Motor neuron (in vitro differentiated cells): Measurements from ENCODE around the gene WDFY1. TPM values are rescaled to one million over a fixed set of nuclear protein-coding genes. Genes with fewer than 3 reads are reported as not detected.

Source experiments
- ATAC-seq, 8 experiments: fragments of 200-7000 bp; cut with Tn5 transposase; replicated peaks in 6 of 8; 2 replicates each; pipeline ENCODE4 v1.8.0; 2021; ENCODE audit warnings: mild to moderate bottlenecking in 8 of 8, moderate library complexity in 8 of 8
- H3K27ac ChIP-seq, 2 donors: fragments of 250-450 bp; sonication (Bioruptor Pico); 2 replicates each; pipeline ENCODE4 v1.9.0; 2021; ENCODE audit warnings: antibody characterized with exemption in 2 of 2, mild to moderate bottlenecking in 2 of 2, moderate library complexity in 1 of 2
- H3K4me1 ChIP-seq, 2 donors: fragments of 250-450 bp; sonication (Bioruptor Pico); replicated peaks in 1 of 2; 2 replicates each; pipeline ENCODE4 v1.6.1; 2021; ENCODE audit warnings: antibody characterized with exemption in 2 of 2, mild to moderate bottlenecking in 2 of 2, moderate library complexity in 1 of 2
- H3K4me3 ChIP-seq, 5 donors: fragments of 250-450 bp; sonication (Bioruptor Pico); 2 replicates each; pipeline ENCODE4 v1.9.0; 2021; ENCODE audit warnings: antibody characterized with exemption in 5 of 5, mild to moderate bottlenecking in 5 of 5, moderate library complexity in 4 of 5
- WGBS, 10 experiments: fragments of 450-650 bp; shearing (Covaris generic); methylation state at CpG; one replicate each; pipeline ENCODE4 v1.0.0; 2022; 5-methylcytosine and 5-hydroxymethylcytosine counted together
- in situ Hi-C, 9 experiments: fragments of 400-800 bp; cut with MboI; loops; one replicate each; pipeline ENCODE4 v1.15.0; 2021; ENCODE audit warnings: low sequenced_read_pairs in 9 of 9, low pct_unique_long_range_greater_than_20kb in 2 of 9; ENCODE audit not compliant: unreplicated experiment in 9 of 9
- total RNA-seq, 8 experiments: library from RNA; unstranded; fragments of 300-600 nt; gene quantifications; 2 replicates each; pipeline versions ENCODE4 v1.2.3 to v1.2.4, GENCODE V29; 2022

WDFY1 gene, protein sequence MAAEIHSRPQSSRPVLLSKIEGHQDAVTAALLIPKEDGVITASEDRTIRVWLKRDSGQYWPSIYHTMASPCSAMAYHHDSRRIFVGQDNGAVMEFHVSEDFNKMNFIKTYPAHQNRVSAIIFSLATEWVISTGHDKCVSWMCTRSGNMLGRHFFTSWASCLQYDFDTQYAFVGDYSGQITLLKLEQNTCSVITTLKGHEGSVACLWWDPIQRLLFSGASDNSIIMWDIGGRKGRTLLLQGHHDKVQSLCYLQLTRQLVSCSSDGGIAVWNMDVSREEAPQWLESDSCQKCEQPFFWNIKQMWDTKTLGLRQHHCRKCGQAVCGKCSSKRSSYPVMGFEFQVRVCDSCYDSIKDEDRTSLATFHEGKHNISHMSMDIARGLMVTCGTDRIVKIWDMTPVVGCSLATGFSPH
- 10 to 100 TPM; 24.7 to 46.2 (median 30.0) TPM for total RNA-seq

DNA sequence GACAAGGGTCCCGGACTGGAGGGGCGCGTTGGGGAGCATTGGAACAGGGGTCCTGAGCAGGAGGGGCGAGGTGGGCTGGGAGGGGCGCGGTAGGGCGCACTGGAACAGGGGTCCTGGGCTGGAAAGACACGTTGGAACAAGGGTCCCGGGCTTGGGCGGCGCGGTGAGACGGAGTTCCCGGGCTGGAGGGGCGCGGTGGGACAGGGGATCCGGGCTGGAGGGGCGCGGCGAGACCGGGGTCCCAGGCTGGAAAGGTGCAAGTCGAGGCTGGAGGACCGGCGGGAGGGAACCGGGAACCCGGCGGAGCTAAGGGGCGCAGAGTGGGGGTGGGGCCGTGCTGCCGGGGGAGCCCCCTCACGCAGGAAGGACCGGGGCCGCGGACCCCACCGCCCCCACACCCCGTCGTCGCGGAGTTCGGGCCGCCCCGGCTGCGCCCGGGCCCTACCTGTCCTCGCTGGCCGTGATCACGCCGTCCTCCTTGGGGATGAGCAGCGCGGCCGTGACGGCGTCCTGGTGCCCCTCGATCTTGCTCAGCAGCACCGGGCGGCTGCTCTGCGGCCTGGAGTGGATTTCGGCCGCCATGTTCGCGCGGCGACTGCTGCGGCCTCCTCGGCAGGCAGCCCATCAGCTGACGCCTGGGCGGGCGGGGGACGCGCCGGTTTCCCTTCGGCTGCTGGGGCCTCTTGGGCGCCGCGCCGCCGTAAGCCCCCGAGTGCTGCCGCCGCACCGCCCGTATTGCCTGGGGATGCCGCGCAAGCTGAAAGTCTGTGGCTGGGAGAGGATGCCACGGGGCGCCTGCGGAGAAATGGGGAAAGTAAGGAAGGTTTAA, at the start of gene WDFY1:
Gene WDFY1, minus strand, starts transcription at position 633 of the 829 bp plus-strand sequence. Its CDS starts 51 bp downstream, at position 582.
- Histone ChIP-seq H3K27ac (peak within 1 kb of the TSS; percentile 73 to 80), H3K4me3 (peak within 1 kb of the TSS; percentile 71 to 96 (median 88)), H3K4me1 (peaks cover 6 to 7% of the 10 kb centered on the region in 2 donors)
- in situ Hi-C loops, result no loop called here
- ATAC-seq, result peak; percentile 88 to 98 (median 96)
- 0 to 1% (median 0%) methylated on average over 1 to 27 of the region's 87 CpGs; no CpG with 5 or more reads in 5 of the 10 experiments for WGBS, 10 experiments

DNA sequence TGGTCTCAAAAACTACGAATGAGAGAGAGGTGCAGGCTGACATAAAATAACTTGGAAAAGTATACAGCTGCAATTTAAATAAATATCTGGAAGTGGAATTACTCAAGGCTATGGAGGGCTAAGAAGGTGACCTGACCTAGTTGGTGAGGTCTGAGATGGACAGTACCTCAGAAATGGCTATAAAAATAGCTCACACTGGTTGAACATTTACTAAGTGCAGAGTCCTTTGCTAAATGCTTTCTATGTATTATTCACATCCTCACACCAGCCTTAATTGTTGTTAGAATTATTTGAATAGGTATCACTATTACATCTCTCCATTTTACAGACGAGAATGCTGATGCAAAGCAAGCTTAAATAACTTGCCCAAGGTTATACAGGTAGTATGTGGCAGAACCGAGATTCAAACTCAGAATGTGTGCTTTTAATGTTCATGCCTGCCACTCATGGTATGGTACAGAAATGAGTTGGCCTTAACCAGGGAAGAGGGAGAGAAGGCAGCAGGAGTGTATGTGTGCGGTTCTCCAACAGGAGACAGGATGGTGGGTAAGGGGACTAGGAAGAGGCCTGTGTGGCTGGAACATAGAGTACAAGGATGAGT, 49.5 kb upstream of the WDFY1 start:
- Histone ChIP-seq H3K4me3 (no peak overlapping the region), H3K4me1 (peaks cover 2 to 13% of the 10 kb centered on the region in 2 donors), H3K27ac (no peak overlapping the region)
- 82 to 100% (median 87%) methylated on average over 1 to 3 of the region's 4 CpGs; no CpG with 5 or more reads in 3 of the 10 experiments for WGBS, 10 experiments
- ATAC-seq, result no peak
- in situ Hi-C loops, result loop anchor here (10.0 to 25.0 kb wide), 3 partner anchors 268 to 293 kb away; no protein-coding TSS in a partner anchor

DNA sequence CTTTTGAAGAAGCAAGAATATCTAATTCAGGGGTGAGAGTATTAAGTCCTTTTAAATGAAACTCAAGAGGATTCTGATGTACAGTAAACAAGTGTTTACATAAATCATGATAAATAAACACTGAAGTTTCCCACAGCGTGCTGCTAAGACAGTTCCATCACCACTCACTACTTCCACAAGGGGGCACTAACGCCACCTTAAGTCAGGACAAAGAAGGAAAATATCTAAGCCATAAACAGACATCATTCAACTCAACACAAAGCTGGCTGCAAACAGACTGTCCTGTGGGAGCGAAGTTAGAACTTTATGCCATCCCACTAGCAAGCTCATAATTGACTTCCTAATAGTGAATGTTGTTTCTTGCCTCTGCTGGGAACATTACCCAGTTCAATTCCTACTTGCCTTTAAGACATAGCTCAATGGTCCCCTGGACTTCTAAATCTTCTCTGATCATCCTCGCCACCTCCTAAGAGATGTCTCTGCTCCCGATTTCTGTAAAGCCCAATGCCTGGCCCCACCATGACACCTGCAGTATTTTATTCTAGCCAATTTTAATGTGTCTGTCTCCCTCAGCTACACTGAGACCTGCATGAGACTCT, 48.6 kb upstream of the WDFY1 start:
- H3K4me3 ChIP-seq, result no peak overlapping the region
- in situ Hi-C loops, result loop anchor here (10.0 to 25.0 kb wide), 3 partner anchors 269 to 294 kb away; no protein-coding TSS in a partner anchor
- H3K4me1 ChIP-seq, result peaks cover 2 to 13% of the 10 kb centered on the region in 2 donors
- peak; percentile 62 to 93 (median 83) for ATAC-seq
- 0 to 50% (median 27%) methylated on average over 1 to 5 of the region's 5 CpGs; no CpG with 5 or more reads in 4 of the 10 experiments for whole genome bisulfite sequencing, 10 experiments
- H3K27ac ChIP-seq, result no peak overlapping the region

DNA sequence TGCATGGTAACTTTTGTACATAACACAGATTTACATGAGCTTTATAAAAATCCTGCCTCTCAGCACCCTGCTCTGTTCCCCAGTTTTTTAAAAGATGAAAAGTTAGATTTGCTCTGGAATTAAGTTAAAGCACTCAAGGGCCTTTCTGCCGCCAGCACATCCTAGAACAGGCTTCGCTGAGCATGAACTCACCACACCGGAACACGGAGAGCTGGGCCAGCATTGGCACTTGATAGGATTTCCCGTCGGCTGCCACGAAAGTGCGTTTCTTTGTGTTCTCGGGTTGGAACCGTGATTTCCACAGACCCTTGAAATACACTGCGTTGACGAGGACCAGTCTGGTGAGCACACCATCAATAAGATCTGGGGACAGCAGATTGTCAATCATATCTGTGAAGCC, 46.5 kb upstream of the WDFY1 start:
- H3K27ac ChIP-seq, result no peak overlapping the region
- H3K4me3 ChIP-seq, result no peak overlapping the region
- ATAC-seq, result peak in 1 of 8 experiments; percentile 83
- in situ Hi-C loops, result loop anchor here (10.0 to 25.0 kb wide), 3 partner anchors 271 to 296 kb away; no protein-coding TSS in a partner anchor
- WGBS, 10 experiments, result 0 to 94% (median 86%) methylated on average over 1 to 10 of the region's 12 CpGs; no CpG with 5 or more reads in 1 of the 10 experiments
- peaks cover 2 to 11% of the 10 kb centered on the region in 2 donors for H3K4me1 ChIP-seq

DNA sequence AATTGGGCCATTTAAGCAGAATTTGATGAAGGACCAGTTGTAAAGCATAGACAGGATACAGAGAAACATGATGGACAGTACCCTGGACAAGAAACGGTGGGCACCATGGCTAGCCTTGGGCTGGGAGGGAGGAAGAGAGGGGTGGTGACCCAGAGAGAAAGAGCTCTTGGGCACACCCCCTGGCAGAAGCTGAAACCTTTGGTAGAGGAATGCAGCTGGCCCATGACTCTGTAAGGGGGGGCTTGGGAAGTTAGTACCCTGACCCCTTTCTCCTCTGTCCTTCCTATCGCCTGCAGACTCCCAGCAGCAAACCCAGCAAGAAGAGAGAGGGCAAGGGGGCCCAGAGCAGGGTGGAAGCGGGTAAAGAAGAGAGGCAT, 44.7 kb upstream of the WDFY1 start:
- in situ Hi-C loops, result loop anchor here (10.0 to 25.0 kb wide), 3 partner anchors 272 to 297 kb away; no protein-coding TSS in a partner anchor
- no peak for ATAC-seq

DNA sequence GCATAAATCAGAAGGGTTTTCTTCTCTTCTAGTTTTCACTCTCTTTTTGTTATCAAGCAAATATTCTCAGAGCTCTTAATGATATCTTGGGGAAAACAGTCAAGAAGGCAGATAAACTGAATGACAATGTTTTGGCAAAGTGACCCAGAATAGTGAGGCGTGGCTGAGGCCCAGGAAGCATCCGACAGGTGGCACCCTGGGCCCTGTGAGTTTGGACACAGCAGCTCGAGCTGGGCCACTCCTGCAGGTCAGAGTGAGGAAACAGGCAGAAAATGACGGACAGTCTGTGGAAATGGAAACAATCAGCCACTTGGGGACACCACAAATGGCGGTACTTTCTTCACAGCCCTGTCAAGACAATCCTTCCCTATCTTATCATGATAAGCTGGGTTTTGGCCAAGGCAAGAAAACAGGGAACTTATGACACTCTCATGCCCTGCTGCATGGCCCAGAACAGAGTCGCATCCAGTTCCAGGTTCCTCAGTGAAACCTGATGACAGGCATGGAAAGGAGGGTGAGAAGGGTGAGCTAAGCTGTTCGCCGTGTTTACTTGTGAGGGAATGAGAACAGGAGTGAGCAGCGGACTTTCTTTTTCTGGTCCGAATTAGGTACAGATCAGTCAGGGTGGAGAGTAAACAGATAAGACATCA, 44.2 kb upstream of the WDFY1 start:
- 79 to 100% (median 95%) methylated on average over 2 to 8 of the region's 10 CpGs; no CpG with 5 or more reads in 1 of the 10 experiments for WGBS, 10 experiments
- H3K4me1 ChIP-seq, result peaks cover 2 to 7% of the 10 kb centered on the region in 2 donors
- in situ Hi-C loops, result loop anchor here in 6 of 9 experiments (25.0 kb wide), 2 partner anchors 273 to 298 kb away; no protein-coding TSS in a partner anchor

More for the DNA sequence above, 44.7 kb upstream of the WDFY1 start:
- no peak overlapping the region for H3K4me3 ChIP-seq
- H3K27ac ChIP-seq, result no peak overlapping the region
- WGBS, 10 experiments, result 50 to 100% (median 80%) methylated on average over 1 to 3 of the region's 3 CpGs; no CpG with 5 or more reads in 3 of the 10 experiments
- H3K4me1 ChIP-seq, result peaks cover 2 to 7% of the 10 kb centered on the region in 2 donors

DNA sequence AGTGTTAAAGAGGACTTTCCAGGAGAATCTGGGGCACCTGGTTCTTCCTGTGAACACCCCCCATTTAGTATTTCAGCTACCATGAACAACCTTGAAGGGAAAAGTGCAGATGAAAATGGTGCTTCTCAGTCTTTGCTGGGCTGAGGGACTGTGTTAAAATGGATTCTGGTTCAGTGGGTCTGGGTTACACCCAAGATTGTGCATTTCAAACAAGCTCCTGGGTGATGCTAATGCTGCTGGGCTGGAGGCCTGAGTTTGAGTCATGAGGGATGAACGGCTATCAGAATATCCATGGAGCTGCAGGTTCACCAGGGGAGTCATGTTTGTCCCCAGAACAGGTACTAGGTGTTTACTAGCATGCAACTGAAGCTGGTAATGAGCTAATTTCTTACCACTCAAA, 36.1 kb upstream of the WDFY1 start:
- in situ Hi-C loops, result loop anchor here in 6 of 9 experiments (25.0 kb wide), 2 partner anchors 281 to 306 kb away; no protein-coding TSS in a partner anchor
- no peak overlapping the region for H3K27ac ChIP-seq
- H3K4me3 ChIP-seq, result no peak overlapping the region
- peak in 3 of 8 experiments; percentile 85 to 93 (median 89) for ATAC-seq
- H3K4me1 ChIP-seq, result no peaks in the 10 kb centered on the region
- WGBS, 10 experiments, result 0 to 89% (median 67%) methylated on average over 1 of the region's 1 CpG; no CpG with 5 or more reads in 5 of the 10 experiments

More for the DNA sequence above, 44.2 kb upstream of the WDFY1 start:
- no peak for ATAC-seq
- Histone ChIP-seq H3K4me3 (no peak overlapping the region), H3K27ac (no peak overlapping the region)

DNA sequence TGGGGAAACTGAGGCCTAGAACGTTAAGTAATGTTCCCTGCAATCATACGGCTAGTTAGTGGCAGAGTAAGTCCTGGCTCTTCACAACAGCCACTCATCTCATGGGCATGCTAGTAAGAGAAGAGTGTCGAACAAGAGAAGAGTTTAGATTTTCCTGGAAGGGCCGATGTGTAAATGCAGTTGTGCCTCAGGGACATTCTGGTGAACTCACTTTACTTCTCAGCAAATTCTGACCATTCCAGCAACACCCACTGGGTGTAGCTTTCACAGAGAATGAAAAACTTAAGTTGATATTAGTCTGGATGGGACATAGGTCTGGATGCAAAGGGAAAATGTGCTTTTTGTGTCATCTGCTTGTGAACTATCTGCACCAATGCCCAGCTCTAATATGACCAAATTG, 35.7 kb upstream of the WDFY1 start:
- Histone ChIP-seq H3K27ac (no peak overlapping the region), H3K4me1 (no peaks in the 10 kb centered on the region), H3K4me3 (no peak overlapping the region)
- 43 to 100% (median 89%) methylated on average over 1 to 4 of the region's 4 CpGs; no CpG with 5 or more reads in 1 of the 10 experiments for WGBS, 10 experiments
- ATAC-seq, result peak in 3 of 8 experiments; percentile 63 to 73 (median 69)
- in situ Hi-C loops, result loop anchor here in 6 of 9 experiments (25.0 kb wide), 2 partner anchors 281 to 306 kb away; no protein-coding TSS in a partner anchor

DNA sequence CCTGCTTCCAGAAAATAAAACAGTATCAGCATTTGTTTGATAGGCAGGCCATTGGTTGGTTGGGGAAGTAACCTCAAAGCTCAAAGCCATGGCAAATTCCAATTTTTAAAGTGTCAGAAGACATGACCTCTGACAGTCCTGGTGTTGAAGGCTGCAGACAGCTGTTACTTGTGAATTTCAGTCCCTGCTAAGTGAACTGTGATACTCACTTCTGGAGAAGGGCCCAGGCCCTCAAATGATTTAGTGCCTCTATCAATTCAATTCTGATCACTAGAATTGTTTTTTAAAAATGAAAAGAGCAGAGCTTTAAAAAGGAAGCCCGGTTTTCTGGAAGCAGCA, 35.2 kb upstream of the WDFY1 start:
- H3K27ac ChIP-seq, result no peak overlapping the region
- no peak overlapping the region for H3K4me3 ChIP-seq
- H3K4me1 ChIP-seq, result no peaks in the 10 kb centered on the region
- 60 to 100% (median 86%) methylated on average over 1 of the region's 1 CpG; no CpG with 5 or more reads in 3 of the 10 experiments for WGBS, 10 experiments
- no peak for ATAC-seq
- in situ Hi-C loops, result loop anchor here in 6 of 9 experiments (25.0 kb wide), 2 partner anchors 282 to 307 kb away; no protein-coding TSS in a partner anchor

DNA sequence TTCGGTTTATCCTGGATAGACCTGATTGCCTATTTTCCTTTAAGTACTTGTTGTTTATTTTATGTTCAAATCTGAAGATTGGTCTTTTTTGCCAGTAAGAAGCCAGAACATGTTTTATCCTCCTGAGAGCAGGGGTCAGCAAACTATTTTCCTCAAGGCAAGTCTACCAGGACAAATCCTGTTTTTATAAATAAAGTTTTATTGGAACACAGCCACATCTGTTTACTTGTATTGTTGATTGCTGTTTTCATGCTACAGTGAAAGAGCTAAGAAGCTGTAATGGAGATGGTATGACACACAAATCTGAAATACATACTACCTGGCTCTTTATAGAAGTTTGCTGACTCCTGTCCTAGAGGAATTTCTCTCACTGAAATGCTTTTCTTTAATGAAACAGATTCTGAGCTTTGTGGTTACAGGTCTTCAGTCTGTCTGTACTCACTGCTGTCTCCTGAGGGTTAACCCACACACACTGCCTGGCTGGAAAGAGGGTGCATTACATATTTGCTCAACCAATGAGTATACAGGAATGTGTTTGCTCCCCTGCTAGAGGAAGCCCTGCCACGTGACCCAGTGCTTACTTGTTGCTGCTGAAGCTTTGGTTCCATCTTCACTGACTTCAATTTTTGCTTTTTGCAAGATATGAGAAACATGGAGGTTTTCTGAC, 34.7 kb upstream of the WDFY1 start:
- WGBS, 10 experiments, result 76 to 100% (median 100%) methylated on average over 1 to 2 of the region's 2 CpGs; no CpG with 5 or more reads in 3 of the 10 experiments
- no peaks in the 10 kb centered on the region for H3K4me1 ChIP-seq
- H3K27ac ChIP-seq, result no peak overlapping the region
- no peak for ATAC-seq
- no peak overlapping the region for H3K4me3 ChIP-seq
- in situ Hi-C loops, result loop anchor here in 6 of 9 experiments (25.0 kb wide), 2 partner anchors 282 to 307 kb away; no protein-coding TSS in a partner anchor

DNA sequence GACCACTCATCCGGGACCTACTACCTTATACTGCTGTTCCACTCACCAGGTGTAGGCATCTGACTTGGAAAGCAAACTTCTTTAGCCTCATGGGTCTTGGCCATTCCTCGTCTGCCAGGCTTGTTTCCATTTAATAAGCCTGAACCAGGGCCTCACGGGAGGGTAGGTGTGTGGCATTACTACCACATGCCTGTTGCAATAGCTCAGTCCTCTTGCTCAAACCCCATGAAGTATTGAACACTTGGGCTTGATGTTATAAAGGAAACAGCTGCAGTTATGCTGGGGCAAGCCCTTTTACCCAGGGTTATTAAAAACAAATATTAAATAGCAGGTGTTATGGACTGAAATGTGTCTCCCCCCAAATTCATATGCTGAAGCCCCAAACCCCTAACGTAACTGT, 33.3 kb upstream of the WDFY1 start:
- ATAC-seq, result no peak
- no peak overlapping the region for H3K27ac ChIP-seq
- H3K4me3 ChIP-seq, result no peak overlapping the region
- 85 to 100% (median 100%) methylated on average over 1 to 4 of the region's 4 CpGs; no CpG with 5 or more reads in 6 of the 10 experiments for WGBS, 10 experiments
- H3K4me1 ChIP-seq, result no peaks in the 10 kb centered on the region
- in situ Hi-C loops, result loop anchor here in 6 of 9 experiments (25.0 kb wide), 2 partner anchors 284 to 309 kb away; no protein-coding TSS in a partner anchor
